Measurements from ENCODE around the gene UNC50. TPM values are rescaled to one million over a fixed set of nuclear protein-coding genes. Genes with fewer than 3 reads are reported as not detected.
"Not testable (repeated sequence)": the region's sequence is repeated elsewhere in the genome, so short reads cannot be mapped to it uniquely, and the experiment has no call there.

UNC50 gene
- total and polyA plus RNA-seq, 9 donors: 32.2 to 58.8 (median 42.4) TPM

DNA sequence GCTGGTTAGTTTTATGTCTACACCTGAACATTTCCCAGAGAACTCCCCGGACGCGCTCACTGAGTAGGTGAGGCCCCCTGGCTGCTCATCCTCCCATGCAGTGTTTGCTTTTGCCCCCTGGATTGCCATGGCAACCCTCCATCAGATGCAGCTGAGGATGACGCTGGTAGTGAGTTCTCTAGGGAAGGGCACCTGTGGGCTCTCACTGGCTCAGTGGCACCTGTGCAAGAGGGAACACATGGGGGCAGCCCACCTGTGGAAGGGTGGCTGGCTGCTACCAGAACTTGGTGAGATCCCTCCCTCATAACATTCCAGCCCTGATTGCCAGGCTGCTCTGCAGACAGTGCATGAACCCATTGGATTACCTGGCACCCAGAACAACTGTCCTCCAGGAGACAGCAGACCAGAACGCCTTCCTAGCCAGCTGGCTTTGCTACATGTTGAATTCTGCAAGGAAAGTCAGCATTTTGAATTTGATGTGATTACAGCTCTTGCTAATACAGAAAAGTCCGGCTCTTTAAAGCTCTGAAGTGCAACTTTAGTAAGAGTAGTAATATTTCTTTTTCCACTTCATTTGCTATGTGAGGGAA, 21.7 kb upstream of the UNC50 start:
- Histone ChIP-seq H3K27me3 (no peaks in the 10 kb centered on the region), H3K27ac (no peak overlapping the region), H3K4me1 (ENCODE audit: insufficient read depth) (no peaks in the 10 kb centered on the region), H3K9me3 (no peaks in the 10 kb centered on the region), H3K4me3 (no peak overlapping the region), H3K36me3 (no peaks in the 10 kb centered on the region)
- TF ChIP-seq, protein P1, sequence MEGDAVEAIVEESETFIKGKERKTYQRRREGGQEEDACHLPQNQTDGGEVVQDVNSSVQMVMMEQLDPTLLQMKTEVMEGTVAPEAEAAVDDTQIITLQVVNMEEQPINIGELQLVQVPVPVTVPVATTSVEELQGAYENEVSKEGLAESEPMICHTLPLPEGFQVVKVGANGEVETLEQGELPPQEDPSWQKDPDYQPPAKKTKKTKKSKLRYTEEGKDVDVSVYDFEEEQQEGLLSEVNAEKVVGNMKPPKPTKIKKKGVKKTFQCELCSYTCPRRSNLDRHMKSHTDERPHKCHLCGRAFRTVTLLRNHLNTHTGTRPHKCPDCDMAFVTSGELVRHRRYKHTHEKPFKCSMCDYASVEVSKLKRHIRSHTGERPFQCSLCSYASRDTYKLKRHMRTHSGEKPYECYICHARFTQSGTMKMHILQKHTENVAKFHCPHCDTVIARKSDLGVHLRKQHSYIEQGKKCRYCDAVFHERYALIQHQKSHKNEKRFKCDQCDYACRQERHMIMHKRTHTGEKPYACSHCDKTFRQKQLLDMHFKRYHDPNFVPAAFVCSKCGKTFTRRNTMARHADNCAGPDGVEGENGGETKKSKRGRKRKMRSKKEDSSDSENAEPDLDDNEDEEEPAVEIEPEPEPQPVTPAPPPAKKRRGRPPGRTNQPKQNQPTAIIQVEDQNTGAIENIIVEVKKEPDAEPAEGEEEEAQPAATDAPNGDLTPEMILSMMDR (IDR thresholded peaks at IDR 0.05): no peak
- TF ChIP-seq POLR2A (IDR thresholded peaks at IDR 0.05): no peak
- TF ChIP-seq EP300 (IDR thresholded peaks at IDR 0.05): no peak
- DNase-seq: no peak
- intact Hi-C loops (cut with DNase I): no loop called here
- 88 to 91% (median 90%) methylated on average over 6 of the region's 6 CpGs for WGBS, 3 donors

DNA sequence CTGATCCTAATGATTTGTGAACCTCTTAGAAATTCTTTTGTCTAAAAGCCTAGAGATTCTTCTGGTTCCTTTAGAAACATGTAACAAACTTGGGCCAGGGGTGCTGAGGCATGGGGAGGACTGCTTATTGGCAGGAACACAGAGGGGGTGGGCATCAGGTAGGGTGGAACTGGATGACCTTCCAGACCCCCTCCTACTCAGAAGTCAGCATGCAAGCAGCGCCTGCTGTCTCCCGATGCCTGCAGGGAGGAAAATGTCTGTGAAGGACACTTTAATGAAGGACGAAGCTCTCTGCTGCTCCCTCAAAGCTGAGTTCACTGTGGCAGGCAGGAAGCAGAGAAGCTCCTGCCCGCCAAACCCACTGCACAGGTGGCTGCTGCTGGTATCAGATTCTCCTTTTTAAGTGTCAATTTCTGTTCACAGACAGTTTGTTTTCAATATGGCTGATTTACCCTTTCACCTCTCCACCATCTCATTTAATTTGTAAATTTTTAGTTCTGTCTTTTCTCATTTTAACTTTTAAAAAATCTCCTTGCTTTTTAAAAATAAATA, 19.4 kb upstream of the UNC50 start:
- no peak overlapping the region for H3K4me3 ChIP-seq
- H3K4me1 ChIP-seq (ENCODE audit: insufficient read depth): no peaks in the 10 kb centered on the region
- DNase-seq: no peak
- H3K27ac ChIP-seq: no peak overlapping the region
- intact Hi-C loops (cut with DNase I): no loop called here
- no peaks in the 10 kb centered on the region for H3K36me3 ChIP-seq
- TF ChIP-seq, protein P1 (IDR thresholded peaks at IDR 0.05): no peak
- TF ChIP-seq POLR2A (IDR thresholded peaks at IDR 0.05) (no peak), EP300 (IDR thresholded peaks at IDR 0.05) (no peak)
- H3K9me3 ChIP-seq: no peaks in the 10 kb centered on the region
- 58 to 70% (median 68%) methylated on average over 4 of the region's 4 CpGs for WGBS, 3 donors
- H3K27me3 ChIP-seq: no peaks in the 10 kb centered on the region

DNA sequence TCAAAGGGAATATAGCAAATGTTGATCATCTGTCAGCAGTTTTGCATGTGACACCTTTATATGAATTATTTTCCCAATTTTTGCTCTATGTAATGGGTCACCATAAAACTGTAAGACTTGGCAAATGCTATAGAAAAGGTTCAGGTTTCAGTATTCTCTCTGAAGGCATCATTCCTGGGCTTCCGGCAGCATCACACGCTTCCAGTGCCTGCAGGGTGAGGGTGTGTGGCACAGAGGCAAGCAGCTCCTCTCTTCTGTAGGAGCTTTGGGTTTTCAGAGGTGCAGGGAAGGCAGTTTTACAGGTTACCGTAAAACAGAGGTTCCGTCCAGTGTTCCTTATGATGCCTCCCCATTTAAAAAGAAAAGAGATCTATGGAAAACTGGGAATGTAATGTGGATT, 18.9 kb upstream of the UNC50 start:
- 91 to 98% (median 97%) methylated on average over 4 of the region's 4 CpGs for WGBS, 3 donors
- TF ChIP-seq, protein P1 (IDR thresholded peaks at IDR 0.05): no peak
- no peak for TF ChIP-seq POLR2A (IDR thresholded peaks at IDR 0.05)
- no peak for TF ChIP-seq EP300 (IDR thresholded peaks at IDR 0.05)
- Histone ChIP-seq H3K36me3 (no peaks in the 10 kb centered on the region), H3K4me1 (ENCODE audit: insufficient read depth) (no peaks in the 10 kb centered on the region), H3K4me3 (no peak overlapping the region), H3K27me3 (no peaks in the 10 kb centered on the region), H3K27ac (no peak overlapping the region), H3K9me3 (no peaks in the 10 kb centered on the region)
- DNase-seq: no peak
- intact Hi-C loops (cut with DNase I): no loop called here

DNA sequence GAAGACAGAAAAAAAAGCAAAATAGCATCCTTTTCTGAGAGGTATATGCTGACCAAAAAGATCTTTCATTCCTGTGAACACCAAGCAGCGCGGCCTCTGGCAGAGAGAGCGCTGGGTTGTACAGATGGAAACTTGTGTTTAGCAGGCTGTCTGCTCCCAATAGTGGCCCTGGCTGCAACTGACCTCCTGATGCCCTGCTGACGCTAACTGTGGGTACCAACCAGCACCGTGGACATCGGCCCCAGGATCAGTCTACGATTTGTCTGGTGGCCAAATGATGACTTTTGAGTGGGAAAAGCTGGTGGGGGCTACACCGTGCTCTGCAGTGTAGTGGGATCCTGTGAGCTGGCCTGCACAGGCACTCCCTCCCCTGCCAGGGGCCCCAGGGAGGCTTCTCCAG, 15.8 kb upstream of the UNC50 start:
- Histone ChIP-seq H3K4me3 (no peak overlapping the region), H3K36me3 (no peaks in the 10 kb centered on the region), H3K4me1 (ENCODE audit: insufficient read depth) (no peaks in the 10 kb centered on the region), H3K27me3 (no peaks in the 10 kb centered on the region), H3K9me3 (no peaks in the 10 kb centered on the region), H3K27ac (no peak overlapping the region)
- 94 to 96% (median 95%) methylated on average over 8 of the region's 8 CpGs for WGBS, 3 donors
- no peak for TF ChIP-seq POLR2A (IDR thresholded peaks at IDR 0.05)
- no peak for TF ChIP-seq EP300 (IDR thresholded peaks at IDR 0.05)
- TF ChIP-seq, protein P1 (IDR thresholded peaks at IDR 0.05): no peak
- intact Hi-C loops (cut with DNase I): no loop called here
- no peak for DNase-seq

DNA sequence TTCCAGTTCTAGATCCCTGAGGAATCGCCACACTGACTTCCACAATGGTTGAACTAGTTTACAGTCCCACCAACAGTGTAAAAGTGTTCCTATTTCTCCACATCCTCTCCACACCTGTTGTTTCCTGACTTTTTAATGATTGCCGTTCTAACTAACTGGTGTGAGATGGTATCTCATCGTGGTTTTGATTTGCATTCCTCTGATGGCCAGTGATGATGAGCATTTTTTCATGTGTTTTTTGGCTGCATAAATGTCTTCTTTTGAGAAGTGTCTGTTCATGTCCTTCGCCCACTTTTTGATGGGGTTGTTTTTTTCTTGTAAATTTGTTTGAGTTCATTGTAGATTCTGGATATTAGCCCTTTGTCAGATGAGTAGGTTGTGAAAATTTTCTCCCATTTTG, 13.7 kb upstream of the UNC50 start:
- H3K36me3 ChIP-seq; H3K27ac ChIP-seq; H3K4me3 ChIP-seq; H3K9me3 ChIP-seq; H3K27me3 ChIP-seq; H3K4me1 ChIP-seq (ENCODE audit: insufficient read depth); DNase-seq; intact Hi-C loops (cut with DNase I): not testable (repeated sequence)
- WGBS, 3 donors: 95 to 98% (median 96%) methylated on average over 2 to 4 of the region's 4 CpGs

Measured in ovary (tissue), 9 donors.